H1 (cell line): Measurements from ENCODE around the gene MIPOL1. TPM values are rescaled to one million over a fixed set of nuclear protein-coding genes. Genes with fewer than 3 reads are reported as not detected.

Experiments used
- CTCF ChIA-PET: fragments of 300-600 bp; sonication (Branson Sonifier 250); formaldehyde crosslinking; loops from one replicate; lab custom pipeline; 2021; ENCODE audit not compliant: partially characterized antibody; lab: Charles Lee
- POLR2A ChIA-PET: fragments of 300-600 bp; sonication (Branson Sonifier 250); formaldehyde crosslinking; loops from one replicate; lab custom pipeline; 2021; ENCODE audit warnings: inconsistent platforms; ENCODE audit not compliant: partially characterized antibody; lab: Charles Lee
- DNase-seq, 2 experiments: peaks; one replicate each; pipeline versions ENCODE4 v3.0.0 to v3.0.0-alpha.2; 2010 to 2022; ENCODE audit warnings: low spot score in 2 of 2, low read depth in 1 of 2, mixed read lengths in 1 of 2
- FAIRE-seq: peaks from 2 replicates; lab custom pipeline; 2011; peaks lifted over from hg19 to GRCh38; lab: Jason Lieb, UNC
- H2AFZ ChIP-seq: 2 replicates; pipeline ENCODE4 v1.8.1; 2012; ENCODE audit warnings: low read length, inconsistent platforms
- H2AK5ac ChIP-seq: 2 replicates; pipeline ENCODE4 v1.6.1; 2013; ENCODE audit warnings: low read depth, low read length
- H2BK120ac ChIP-seq: replicated peaks from 2 replicates; pipeline ENCODE3; 2013; ENCODE audit warnings: low read depth, low read length, inconsistent platforms
- H2BK12ac ChIP-seq: 2 replicates; pipeline ENCODE4 v1.6.1; 2013; ENCODE audit warnings: low read depth, low read length
- H2BK15ac ChIP-seq: 2 replicates; pipeline ENCODE4 v1.6.1; 2013; ENCODE audit warnings: low read length
- H2BK20ac ChIP-seq: 2 replicates; pipeline ENCODE4 v1.6.1; 2013; ENCODE audit warnings: low read length
- H2BK5ac ChIP-seq: 2 replicates; pipeline ENCODE4 v1.6.1; 2013; ENCODE audit warnings: low read depth, low read length
- H3K14ac ChIP-seq: 2 replicates; pipeline ENCODE4 v1.6.1; 2013; ENCODE audit warnings: inconsistent platforms; ENCODE audit not compliant: insufficient read length
- H3K18ac ChIP-seq: 2 replicates; pipeline ENCODE4 v1.6.1; 2013; ENCODE audit warnings: low read length; ENCODE audit errors: extremely low read depth
- H3K23ac ChIP-seq: 2 replicates; pipeline ENCODE4 v1.6.1; 2013; ENCODE audit warnings: inconsistent platforms; ENCODE audit not compliant: insufficient read length
- H3K23me2 ChIP-seq: 2 replicates; pipeline ENCODE4 v1.6.1; 2013; ENCODE audit warnings: low read depth, low read length
- H3K27ac ChIP-seq: 2 replicates; pipeline ENCODE4 v1.6.1; 2011; ENCODE audit warnings: low read depth, low read length, inconsistent platforms
- H3K27me3 ChIP-seq, 4 experiments: replicated peaks in 1 of 4; 1 replicate in 1 of 4; 2 replicates in 3 of 4; pipeline versions ENCODE4 v1.6.1 to v1.8.1; 2011 to 2013; ENCODE audit warnings: low read length in 3 of 4, mild to moderate bottlenecking in 3 of 4, inconsistent platforms in 2 of 4, mixed read lengths in 2 of 4, moderate library complexity in 1 of 4; ENCODE audit not compliant: control insufficient read depth in 3 of 4, insufficient read depth in 3 of 4; ENCODE audit errors: extremely low read depth in 1 of 4
- H3K36me3 ChIP-seq, 4 experiments: 2 replicates each; pipeline versions ENCODE4 v1.6.1 to v1.8.1; 2011 to 2013; ENCODE audit warnings: mild to moderate bottlenecking in 4 of 4, low read length in 3 of 4, moderate library complexity in 2 of 4, control low read depth in 1 of 4, inconsistent platforms in 1 of 4; ENCODE audit not compliant: insufficient read depth in 4 of 4, control insufficient read depth in 2 of 4
- H3K4ac ChIP-seq: replicated peaks from 2 replicates; pipeline ENCODE3; 2013; ENCODE audit warnings: low read length, low read depth, mixed read lengths, inconsistent platforms; ENCODE audit not compliant: insufficient read length
- H3K4me1 ChIP-seq, 4 experiments: replicated peaks in 1 of 4; 1 replicate in 1 of 4; 2 replicates in 3 of 4; pipeline versions ENCODE4 v1.6.1 to v1.8.1; 2011 to 2013; ENCODE audit warnings: low read length in 3 of 4, inconsistent platforms in 2 of 4, mixed read lengths in 1 of 4; ENCODE audit not compliant: insufficient read depth in 4 of 4, control insufficient read depth in 3 of 4
- H3K4me2 ChIP-seq, 2 experiments: 2 replicates each; pipeline versions ENCODE4 v1.6.1 to v1.8.1; 2011 to 2013; ENCODE audit warnings: low read depth in 2 of 2, low read length in 2 of 2, control low read depth in 1 of 2, inconsistent platforms in 1 of 2, mild to moderate bottlenecking in 1 of 2; ENCODE audit not compliant: insufficient read depth in 1 of 2
- H3K4me3 ChIP-seq, 4 experiments: fragments of 200-600, 300-600 bp in 1 of 4; sonication (generic), shearing (Covaris generic), sonication (Bioruptor Twin) in 1 of 4; 2 replicates each; pipeline versions ENCODE4 v1.5.1 to v1.8.1; 2011 to 2016; ENCODE audit warnings: low read length in 4 of 4, low read depth in 3 of 4, control low read depth in 2 of 4, inconsistent platforms in 2 of 4, mild to moderate bottlenecking in 2 of 4, mixed read lengths in 1 of 4, moderate library complexity in 1 of 4; ENCODE audit not compliant: insufficient read depth in 2 of 4; ENCODE audit errors: extremely low read depth in 1 of 4
- H3K56ac ChIP-seq: replicated peaks from 2 replicates; pipeline ENCODE3; 2013; ENCODE audit warnings: low read depth, mild to moderate bottlenecking, mixed read lengths, low read length, inconsistent platforms; ENCODE audit not compliant: insufficient read length
- H3K79me1 ChIP-seq: 2 replicates; pipeline ENCODE4 v1.6.1; 2013; ENCODE audit warnings: low read depth, low read length, control low read depth
- H3K79me2 ChIP-seq, 2 experiments: 2 replicates each; pipeline versions ENCODE4 v1.6.1 to v1.8.1; 2012 to 2013; ENCODE audit warnings: low read length in 2 of 2, mild to moderate bottlenecking in 2 of 2, inconsistent platforms in 1 of 2; ENCODE audit not compliant: insufficient read depth in 2 of 2, control insufficient read depth in 1 of 2
- H3K9ac ChIP-seq, 4 experiments: replicated peaks in 1 of 4; 1 replicate in 1 of 4; 2 replicates in 3 of 4; pipeline versions ENCODE4 v1.6.1 to v1.8.1; 2011 to 2013; ENCODE audit warnings: low read depth in 3 of 4, low read length in 3 of 4, control low read depth in 2 of 4, mild to moderate bottlenecking in 2 of 4, moderate library complexity in 2 of 4, inconsistent platforms in 1 of 4; ENCODE audit errors: extremely low read depth in 1 of 4
- H3K9me3 ChIP-seq, 2 experiments: 2 replicates each; pipeline versions ENCODE4 v1.6.1 to v1.8.1; 2012 to 2013; ENCODE audit warnings: mild to moderate bottlenecking in 2 of 2, moderate library complexity in 2 of 2, control low read depth in 1 of 2, inconsistent platforms in 1 of 2, low read depth in 1 of 2, low read length in 1 of 2, mixed read lengths in 1 of 2; ENCODE audit not compliant: insufficient read depth in 2 of 2
- H4K20me1 ChIP-seq, 2 experiments: replicated peaks in 1 of 2; 2 replicates each; pipeline versions ENCODE3 to v1.8.1; 2011 to 2013; ENCODE audit warnings: inconsistent platforms in 2 of 2, low read length in 2 of 2, mild to moderate bottlenecking in 1 of 2; ENCODE audit not compliant: insufficient read depth in 2 of 2, control insufficient read depth in 1 of 2
- H4K5ac ChIP-seq: 2 replicates; pipeline ENCODE4 v1.6.1; 2013; ENCODE audit warnings: low read length, low read depth, mixed read lengths, inconsistent platforms; ENCODE audit not compliant: insufficient read length
- H4K8ac ChIP-seq: 2 replicates; pipeline ENCODE4 v1.8.0; 2013; ENCODE audit warnings: mild to moderate bottlenecking, moderate library complexity, low read length, inconsistent platforms; ENCODE audit not compliant: insufficient read depth; ENCODE audit errors: extremely low read depth
- H4K91ac ChIP-seq: replicated peaks from 2 replicates; pipeline ENCODE3; 2013; ENCODE audit warnings: low read length, mixed read lengths, inconsistent platforms; ENCODE audit not compliant: insufficient read length
- KDM1A ChIP-seq: fragments of 200-600, 300-600 bp; sonication (generic); IDR thresholded peaks from 2 replicates; pipeline ENCODE4 v1.7.1; 2016; ENCODE audit warnings: mild to moderate bottlenecking, low read length, borderline replicate concordance
- polyA plus RNA-seq, 7 experiments: library from polyadenylated mRNA; depleted of rRNA in 3 of 7; stranded (reverse) in 5 of 7; unstranded in 2 of 7; fragments of >200 nt in 5 of 7; fragments of 200-250 nt in 2 of 7; gene quantifications; 1 replicate in 5 of 7; 2 replicates in 1 of 7; 4 replicates in 1 of 7; pipeline versions ENCODE4 v1.2.1 to v1.2.3, GENCODE V29; 2011 to 2013; ENCODE audit warnings: missing spikeins in 2 of 7, mixed read lengths in 2 of 7
- total RNA-seq: library from RNA; stranded (reverse); fragmentation: NEBNext Ultra II Directional; extraction: Animal tissue kit (Norgen Biotek cat#: 25700); gene quantifications from 2 replicates; pipeline ENCODE4 v1.2.1, GENCODE V29; 2021
- TF ChIP-seq, protein P1 (sequence below): fragments of 300-600 bp; sonication (generic); IDR thresholded peaks from 2 replicates; pipeline ENCODE4 v1.7.1; 2012; ENCODE audit warnings: low read length, moderate library complexity, mild to moderate bottlenecking, inconsistent platforms; ENCODE audit not compliant: insufficient replicate concordance

MIPOL1 gene
- total and polyA plus RNA-seq, 2 of the 8 experiments (the other 6 are each of a cell fraction or from before 2014, with no cell fraction given) = 2.8 to 23.9 TPM

DNA sequence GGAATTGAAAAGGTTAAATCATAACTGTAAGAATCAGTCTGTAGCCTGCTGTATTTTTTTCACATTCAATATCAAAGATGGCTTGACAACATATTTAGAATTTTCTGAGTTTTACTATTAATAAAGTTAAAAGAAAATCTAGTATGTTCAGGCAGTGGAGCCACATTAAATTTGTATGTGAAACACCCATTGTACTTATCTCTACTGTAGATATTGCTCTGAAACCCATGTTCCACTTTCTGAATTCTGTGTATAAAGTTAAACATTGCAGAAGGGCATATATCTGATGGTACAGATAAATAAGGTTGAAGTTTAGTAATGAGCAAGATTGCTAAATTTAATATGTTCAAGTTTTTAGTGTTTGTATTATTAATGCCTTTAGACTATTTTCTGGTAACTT, 224.6 kb downstream of the MIPOL1 start:
- POLR2A ChIA-PET = no interaction called here

More for the DNA sequence above, 224.6 kb downstream of the MIPOL1 start:
- no peak overlapping the region for H4K8ac ChIP-seq
- no peak overlapping the region for H2AFZ ChIP-seq
- no peak overlapping the region for H2BK20ac ChIP-seq
- no peak overlapping the region for H3K4me2 ChIP-seq
- H3K27ac ChIP-seq = no peak overlapping the region
- DNase-seq = no peak
- H3K79me1 ChIP-seq = no peaks in the 10 kb centered on the region
- H3K4ac ChIP-seq = no peak overlapping the region
- H3K9ac ChIP-seq = no peak overlapping the region
- no peak overlapping the region for H2AK5ac ChIP-seq
- no peak overlapping the region for H4K5ac ChIP-seq
- H3K4me3 ChIP-seq = no peak overlapping the region
- no peaks in the 10 kb centered on the region for H3K4me1 ChIP-seq
- no peaks in the 10 kb centered on the region for H3K27me3 ChIP-seq
- no peak for TF ChIP-seq KDM1A
- TF ChIP-seq, protein P1, sequence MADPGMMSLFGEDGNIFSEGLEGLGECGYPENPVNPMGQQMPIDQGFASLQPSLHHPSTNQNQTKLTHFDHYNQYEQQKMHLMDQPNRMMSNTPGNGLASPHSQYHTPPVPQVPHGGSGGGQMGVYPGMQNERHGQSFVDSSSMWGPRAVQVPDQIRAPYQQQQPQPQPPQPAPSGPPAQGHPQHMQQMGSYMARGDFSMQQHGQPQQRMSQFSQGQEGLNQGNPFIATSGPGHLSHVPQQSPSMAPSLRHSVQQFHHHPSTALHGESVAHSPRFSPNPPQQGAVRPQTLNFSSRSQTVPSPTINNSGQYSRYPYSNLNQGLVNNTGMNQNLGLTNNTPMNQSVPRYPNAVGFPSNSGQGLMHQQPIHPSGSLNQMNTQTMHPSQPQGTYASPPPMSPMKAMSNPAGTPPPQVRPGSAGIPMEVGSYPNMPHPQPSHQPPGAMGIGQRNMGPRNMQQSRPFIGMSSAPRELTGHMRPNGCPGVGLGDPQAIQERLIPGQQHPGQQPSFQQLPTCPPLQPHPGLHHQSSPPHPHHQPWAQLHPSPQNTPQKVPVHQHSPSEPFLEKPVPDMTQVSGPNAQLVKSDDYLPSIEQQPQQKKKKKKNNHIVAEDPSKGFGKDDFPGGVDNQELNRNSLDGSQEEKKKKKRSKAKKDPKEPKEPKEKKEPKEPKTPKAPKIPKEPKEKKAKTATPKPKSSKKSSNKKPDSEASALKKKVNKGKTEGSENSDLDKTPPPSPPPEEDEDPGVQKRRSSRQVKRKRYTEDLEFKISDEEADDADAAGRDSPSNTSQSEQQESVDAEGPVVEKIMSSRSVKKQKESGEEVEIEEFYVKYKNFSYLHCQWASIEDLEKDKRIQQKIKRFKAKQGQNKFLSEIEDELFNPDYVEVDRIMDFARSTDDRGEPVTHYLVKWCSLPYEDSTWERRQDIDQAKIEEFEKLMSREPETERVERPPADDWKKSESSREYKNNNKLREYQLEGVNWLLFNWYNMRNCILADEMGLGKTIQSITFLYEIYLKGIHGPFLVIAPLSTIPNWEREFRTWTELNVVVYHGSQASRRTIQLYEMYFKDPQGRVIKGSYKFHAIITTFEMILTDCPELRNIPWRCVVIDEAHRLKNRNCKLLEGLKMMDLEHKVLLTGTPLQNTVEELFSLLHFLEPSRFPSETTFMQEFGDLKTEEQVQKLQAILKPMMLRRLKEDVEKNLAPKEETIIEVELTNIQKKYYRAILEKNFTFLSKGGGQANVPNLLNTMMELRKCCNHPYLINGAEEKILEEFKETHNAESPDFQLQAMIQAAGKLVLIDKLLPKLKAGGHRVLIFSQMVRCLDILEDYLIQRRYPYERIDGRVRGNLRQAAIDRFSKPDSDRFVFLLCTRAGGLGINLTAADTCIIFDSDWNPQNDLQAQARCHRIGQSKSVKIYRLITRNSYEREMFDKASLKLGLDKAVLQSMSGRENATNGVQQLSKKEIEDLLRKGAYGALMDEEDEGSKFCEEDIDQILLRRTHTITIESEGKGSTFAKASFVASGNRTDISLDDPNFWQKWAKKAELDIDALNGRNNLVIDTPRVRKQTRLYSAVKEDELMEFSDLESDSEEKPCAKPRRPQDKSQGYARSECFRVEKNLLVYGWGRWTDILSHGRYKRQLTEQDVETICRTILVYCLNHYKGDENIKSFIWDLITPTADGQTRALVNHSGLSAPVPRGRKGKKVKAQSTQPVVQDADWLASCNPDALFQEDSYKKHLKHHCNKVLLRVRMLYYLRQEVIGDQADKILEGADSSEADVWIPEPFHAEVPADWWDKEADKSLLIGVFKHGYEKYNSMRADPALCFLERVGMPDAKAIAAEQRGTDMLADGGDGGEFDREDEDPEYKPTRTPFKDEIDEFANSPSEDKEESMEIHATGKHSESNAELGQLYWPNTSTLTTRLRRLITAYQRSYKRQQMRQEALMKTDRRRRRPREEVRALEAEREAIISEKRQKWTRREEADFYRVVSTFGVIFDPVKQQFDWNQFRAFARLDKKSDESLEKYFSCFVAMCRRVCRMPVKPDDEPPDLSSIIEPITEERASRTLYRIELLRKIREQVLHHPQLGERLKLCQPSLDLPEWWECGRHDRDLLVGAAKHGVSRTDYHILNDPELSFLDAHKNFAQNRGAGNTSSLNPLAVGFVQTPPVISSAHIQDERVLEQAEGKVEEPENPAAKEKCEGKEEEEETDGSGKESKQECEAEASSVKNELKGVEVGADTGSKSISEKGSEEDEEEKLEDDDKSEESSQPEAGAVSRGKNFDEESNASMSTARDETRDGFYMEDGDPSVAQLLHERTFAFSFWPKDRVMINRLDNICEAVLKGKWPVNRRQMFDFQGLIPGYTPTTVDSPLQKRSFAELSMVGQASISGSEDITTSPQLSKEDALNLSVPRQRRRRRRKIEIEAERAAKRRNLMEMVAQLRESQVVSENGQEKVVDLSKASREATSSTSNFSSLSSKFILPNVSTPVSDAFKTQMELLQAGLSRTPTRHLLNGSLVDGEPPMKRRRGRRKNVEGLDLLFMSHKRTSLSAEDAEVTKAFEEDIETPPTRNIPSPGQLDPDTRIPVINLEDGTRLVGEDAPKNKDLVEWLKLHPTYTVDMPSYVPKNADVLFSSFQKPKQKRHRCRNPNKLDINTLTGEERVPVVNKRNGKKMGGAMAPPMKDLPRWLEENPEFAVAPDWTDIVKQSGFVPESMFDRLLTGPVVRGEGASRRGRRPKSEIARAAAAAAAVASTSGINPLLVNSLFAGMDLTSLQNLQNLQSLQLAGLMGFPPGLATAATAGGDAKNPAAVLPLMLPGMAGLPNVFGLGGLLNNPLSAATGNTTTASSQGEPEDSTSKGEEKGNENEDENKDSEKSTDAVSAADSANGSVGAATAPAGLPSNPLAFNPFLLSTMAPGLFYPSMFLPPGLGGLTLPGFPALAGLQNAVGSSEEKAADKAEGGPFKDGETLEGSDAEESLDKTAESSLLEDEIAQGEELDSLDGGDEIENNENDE = no peak
- H3K56ac ChIP-seq = no peak overlapping the region
- H3K23ac ChIP-seq = no peak overlapping the region
- H2BK15ac ChIP-seq = no peak overlapping the region
- FAIRE-seq = no peak
- no peaks in the 10 kb centered on the region for H4K20me1 ChIP-seq
- no peak overlapping the region for H2BK5ac ChIP-seq
- no peak overlapping the region for H2BK12ac ChIP-seq
- H2BK120ac ChIP-seq = no peak overlapping the region
- H3K18ac ChIP-seq = no peak overlapping the region
- H3K14ac ChIP-seq = no peak overlapping the region
- no peaks in the 10 kb centered on the region for H3K9me3 ChIP-seq
- H3K23me2 ChIP-seq = no peaks in the 10 kb centered on the region
- H3K79me2 ChIP-seq = no peaks in the 10 kb centered on the region
- no peak overlapping the region for H4K91ac ChIP-seq
- no peaks in the 10 kb centered on the region for H3K36me3 ChIP-seq
- CTCF ChIA-PET = no interaction called here
